ENCODE data around the gene KLHL11.
"Not testable (repeated sequence)": the region's sequence is repeated elsewhere in the genome, so short reads cannot be mapped to it uniquely, and the experiment has no call there.

Gene KLHL11

DNA sequence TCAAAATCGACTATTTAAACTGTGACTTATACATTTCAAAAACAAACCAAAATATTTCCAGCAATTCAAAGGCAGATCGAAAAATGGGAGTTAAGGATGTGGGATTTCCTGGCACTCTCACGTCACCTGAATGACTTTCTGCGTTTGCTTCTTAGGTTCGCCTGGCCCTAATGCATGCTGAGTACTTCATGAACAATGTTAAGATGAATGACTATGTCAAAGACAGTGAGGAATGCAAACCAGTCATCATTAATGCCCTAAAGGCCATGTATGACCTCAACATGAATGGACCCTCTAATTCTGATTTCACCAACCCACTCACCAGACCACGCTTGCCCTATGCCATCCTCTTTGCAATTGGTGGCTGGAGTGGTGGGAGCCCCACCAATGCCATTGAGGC is 20.3 kb downstream of the KLHL11 start:
- DNase-seq (ENCODE audit: low spot score): no peak

DNA sequence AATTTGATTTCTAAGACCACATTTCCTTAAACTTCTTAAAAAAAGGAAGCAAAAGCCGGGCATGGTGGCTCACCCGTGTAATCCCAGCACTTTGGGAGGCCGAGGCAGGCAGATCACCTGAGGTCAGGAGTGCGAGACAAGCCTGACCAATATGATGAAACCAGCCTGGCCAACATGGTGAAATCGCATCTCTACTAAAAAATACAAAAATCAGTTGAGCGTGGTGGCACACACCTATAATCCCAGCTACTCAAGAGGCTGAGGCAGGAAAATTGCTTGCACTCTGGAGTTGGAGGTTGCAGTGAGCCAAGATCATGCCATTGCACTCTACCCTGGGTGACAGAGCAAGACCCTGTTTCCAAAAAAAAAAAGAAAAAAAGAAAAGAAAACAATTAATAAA is 24.4 kb downstream of the KLHL11 start:
- DNase-seq (ENCODE audit: low spot score); in situ Hi-C loops (cut with MboI; ENCODE audit: low pct_unique_long_range_greater_than_20kb, low sequenced_read_pairs, unreplicated experiment): not testable (repeated sequence)

More for the DNA sequence above, 20.3 kb downstream of the KLHL11 start:
- in situ Hi-C loops (cut with MboI; ENCODE audit: low pct_unique_long_range_greater_than_20kb, low sequenced_read_pairs, unreplicated experiment): no loop called here
- TF ChIP-seq, protein P1, sequence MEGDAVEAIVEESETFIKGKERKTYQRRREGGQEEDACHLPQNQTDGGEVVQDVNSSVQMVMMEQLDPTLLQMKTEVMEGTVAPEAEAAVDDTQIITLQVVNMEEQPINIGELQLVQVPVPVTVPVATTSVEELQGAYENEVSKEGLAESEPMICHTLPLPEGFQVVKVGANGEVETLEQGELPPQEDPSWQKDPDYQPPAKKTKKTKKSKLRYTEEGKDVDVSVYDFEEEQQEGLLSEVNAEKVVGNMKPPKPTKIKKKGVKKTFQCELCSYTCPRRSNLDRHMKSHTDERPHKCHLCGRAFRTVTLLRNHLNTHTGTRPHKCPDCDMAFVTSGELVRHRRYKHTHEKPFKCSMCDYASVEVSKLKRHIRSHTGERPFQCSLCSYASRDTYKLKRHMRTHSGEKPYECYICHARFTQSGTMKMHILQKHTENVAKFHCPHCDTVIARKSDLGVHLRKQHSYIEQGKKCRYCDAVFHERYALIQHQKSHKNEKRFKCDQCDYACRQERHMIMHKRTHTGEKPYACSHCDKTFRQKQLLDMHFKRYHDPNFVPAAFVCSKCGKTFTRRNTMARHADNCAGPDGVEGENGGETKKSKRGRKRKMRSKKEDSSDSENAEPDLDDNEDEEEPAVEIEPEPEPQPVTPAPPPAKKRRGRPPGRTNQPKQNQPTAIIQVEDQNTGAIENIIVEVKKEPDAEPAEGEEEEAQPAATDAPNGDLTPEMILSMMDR (IDR thresholded peaks at IDR 0.05; ENCODE audit: extremely low read depth, insufficient read depth, missing control alignments): no peak

DNA sequence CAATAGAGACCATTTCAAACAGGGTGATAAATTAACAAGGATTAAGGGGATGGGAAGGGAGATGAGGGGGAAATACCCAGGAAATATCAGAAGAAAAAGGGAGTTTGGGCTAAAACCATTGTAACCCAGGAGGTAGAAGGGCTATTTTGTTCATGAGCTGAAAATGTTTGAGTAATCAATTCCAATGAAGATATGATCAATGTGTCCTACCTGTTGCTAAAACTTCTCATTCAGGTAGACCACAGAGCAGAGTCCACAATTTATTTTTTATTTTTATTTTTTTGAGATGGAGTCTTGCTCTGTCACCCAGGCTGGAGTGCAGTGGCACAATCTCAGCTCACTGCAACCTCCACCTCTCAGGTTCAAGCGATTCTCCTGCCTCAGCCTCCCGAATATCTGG is 25.8 kb downstream of the KLHL11 start:
- DNase-seq (ENCODE audit: low spot score); in situ Hi-C loops (cut with MboI; ENCODE audit: low pct_unique_long_range_greater_than_20kb, low sequenced_read_pairs, unreplicated experiment): not testable (repeated sequence)

DNA sequence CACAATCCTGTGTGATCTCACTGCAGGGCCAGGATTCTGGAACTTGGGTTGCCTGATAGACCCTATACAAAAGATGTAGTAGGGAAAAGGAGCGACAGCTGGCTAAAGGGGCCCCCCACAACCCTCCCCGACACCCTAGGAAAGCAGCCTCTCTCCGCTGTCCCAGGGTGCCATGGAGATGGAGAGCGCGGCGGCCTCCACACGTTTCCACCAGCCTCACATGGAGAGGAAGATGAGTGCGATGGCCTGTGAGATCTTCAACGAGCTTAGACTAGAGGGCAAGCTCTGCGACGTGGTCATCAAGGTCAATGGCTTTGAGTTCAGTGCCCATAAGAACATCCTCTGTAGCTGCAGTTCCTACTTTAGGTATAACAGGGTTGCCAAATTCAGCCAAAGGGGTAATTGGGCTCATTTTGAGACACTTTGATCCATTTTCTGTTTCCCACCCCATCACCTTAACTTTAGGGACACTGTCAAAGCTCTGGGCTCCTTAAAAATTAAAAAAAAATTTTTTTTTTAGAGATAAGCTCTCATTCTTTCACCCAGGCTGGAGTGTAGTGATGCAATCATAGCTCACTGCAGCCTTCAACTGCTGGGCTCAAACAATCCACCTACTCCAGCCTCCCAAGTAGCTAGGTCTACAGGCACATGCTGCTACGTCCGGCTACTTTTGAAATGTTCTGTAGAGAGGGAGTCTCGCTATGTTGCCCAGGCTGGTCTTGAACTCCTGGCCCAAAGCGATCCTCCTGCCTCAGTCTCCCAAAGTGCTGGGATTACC is 27.3 kb downstream of the KLHL11 start, which contains the start of gene KLHL10:
TSS of gene KLHL10 (plus strand) at position 65 of the 778 bp plus-strand sequence. CDS start at position 173, 108 bp downstream.
- in situ Hi-C loops (cut with MboI; ENCODE audit: low pct_unique_long_range_greater_than_20kb, low sequenced_read_pairs, unreplicated experiment): no loop called here
- no peak for DNase-seq (ENCODE audit: low spot score)
- TF ChIP-seq, protein P1 (IDR thresholded peaks at IDR 0.05; ENCODE audit: extremely low read depth, insufficient read depth, missing control alignments): no peak

DNA sequence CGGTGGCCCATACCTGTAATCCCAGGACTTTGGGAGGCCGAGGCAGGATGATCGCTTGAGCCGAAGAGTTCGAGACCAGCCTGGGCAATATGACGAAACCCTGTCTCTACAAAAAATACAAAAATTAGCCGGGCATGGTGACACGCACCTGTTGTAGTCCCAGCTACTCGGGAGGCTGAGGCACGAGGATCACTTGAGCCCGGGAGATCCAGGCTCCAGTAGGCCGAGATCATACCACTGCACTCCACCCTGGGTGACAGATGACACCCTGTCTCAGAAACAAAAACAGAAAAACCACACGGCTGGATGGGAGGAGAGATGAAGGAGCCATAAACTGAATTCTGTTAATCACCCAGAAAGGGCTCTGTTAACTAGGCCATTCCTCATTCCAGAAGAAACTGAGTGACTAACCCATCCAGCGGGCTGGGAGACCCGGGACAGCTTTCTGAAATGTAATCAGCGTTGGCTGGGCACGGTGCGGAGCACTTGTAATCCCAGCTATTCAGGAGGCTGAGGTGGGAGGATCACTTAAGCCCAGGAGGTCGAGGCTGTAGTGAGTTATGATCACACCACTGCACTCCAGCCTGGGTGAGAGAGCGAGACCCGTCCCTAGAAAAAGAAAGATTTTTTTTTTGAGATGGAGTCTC is 28.6 kb downstream of the KLHL11 start:
- in situ Hi-C loops (cut with MboI; ENCODE audit: low pct_unique_long_range_greater_than_20kb, low sequenced_read_pairs, unreplicated experiment): no loop called here
- TF ChIP-seq, protein P1 (IDR thresholded peaks at IDR 0.05; ENCODE audit: extremely low read depth, insufficient read depth, missing control alignments): no peak
- no peak for DNase-seq (ENCODE audit: low spot score)

DNA sequence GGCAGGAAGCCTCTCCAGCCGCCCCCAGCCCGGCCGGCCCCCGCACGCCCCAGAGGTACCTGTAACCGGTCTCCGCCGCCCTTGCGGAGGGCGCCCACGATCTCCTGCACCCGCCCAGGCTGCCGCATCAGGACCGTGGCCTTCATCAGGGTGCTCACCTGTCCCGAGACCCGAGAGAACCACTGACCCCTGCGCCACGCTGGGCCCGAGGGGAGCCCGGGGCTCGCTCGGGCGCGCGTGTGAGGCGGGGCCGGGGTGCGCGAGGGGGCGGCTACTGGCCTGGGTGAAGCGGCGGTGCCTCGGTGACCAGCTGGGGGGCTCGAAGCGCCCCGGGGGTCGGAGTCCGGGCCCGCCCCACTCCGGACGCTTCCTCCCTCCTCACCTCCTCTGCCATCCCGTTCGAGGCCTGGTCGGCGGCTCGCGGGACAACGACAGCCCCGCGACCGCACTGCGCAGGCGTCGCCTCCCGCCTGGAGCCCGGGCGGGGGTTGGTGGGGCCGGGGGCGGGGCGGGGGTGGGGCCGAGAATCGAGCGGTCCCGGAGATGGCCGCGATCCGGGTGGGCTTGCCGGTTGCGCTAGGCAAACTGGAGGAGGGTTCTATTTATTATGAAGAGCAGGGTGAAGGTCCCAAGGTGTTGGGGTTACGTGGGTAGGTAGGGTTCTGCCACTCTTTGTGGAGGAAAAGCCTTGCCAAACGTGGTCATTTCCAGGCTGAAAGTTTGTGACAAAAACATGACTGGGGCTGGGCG is 29.2 kb downstream of the KLHL11 start, which contains the start of gene NT5C3B:
TSS of gene NT5C3B (minus strand) at position 433 of the 750 bp plus-strand sequence. CDS start at position 394, 39 bp downstream.
- TF ChIP-seq, protein P1 (IDR thresholded peaks at IDR 0.05; ENCODE audit: extremely low read depth, insufficient read depth, missing control alignments): no peak
- peak; percentile 92 for DNase-seq (ENCODE audit: low spot score)
- in situ Hi-C loops (cut with MboI; ENCODE audit: low pct_unique_long_range_greater_than_20kb, low sequenced_read_pairs, unreplicated experiment): no loop called here

- TF ChIP-seq, protein P1 (IDR thresholded peaks at IDR 0.05; ENCODE audit: extremely low read depth, insufficient read depth, missing control alignments): no peak
- in situ Hi-C loops (cut with MboI; ENCODE audit: low pct_unique_long_range_greater_than_20kb, low sequenced_read_pairs, unreplicated experiment): no loop called here
- peak; percentile 68 for DNase-seq (ENCODE audit: low spot score)
Observed at GRCh38 chr17:41835214-41835799, 29.9 kb downstream of the KLHL11 start.

DNA sequence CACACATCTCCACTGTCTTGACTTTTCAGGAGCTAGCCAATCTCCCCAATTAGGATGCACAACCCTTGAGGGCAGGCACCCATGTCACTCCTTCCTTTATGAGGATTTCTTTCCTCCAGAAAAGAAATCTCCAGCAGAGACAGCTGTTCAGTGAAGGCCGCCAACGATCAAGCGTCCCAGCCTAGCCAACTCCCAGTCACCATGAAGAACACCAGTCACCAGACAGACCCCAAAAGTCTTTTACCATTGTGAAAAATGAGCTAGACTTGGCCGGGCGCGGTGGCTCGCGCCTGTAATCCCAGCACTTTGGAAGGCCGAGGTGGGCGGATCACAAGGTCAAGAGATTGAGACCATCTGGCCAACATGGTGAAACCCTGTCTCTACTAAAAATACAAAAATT is 35.3 kb downstream of the KLHL11 start:
- in situ Hi-C loops (cut with MboI; ENCODE audit: low pct_unique_long_range_greater_than_20kb, low sequenced_read_pairs, unreplicated experiment); DNase-seq (ENCODE audit: low spot score): not testable (repeated sequence)
